GM12878 (cell line): ENCODE results near the gene DEFB124. TPM values are rescaled to one million over a fixed set of nuclear protein-coding genes. Genes with fewer than 3 reads are reported as not detected.

Experiments used
- ATAC-seq: fragments of 200-7000 bp; cut with Tn5 transposase; 3 replicates; pipeline ENCODE4 v1.9.1; 2020; ENCODE audit warnings: mild to moderate bottlenecking, moderate library complexity
- BruUV-seq: library from RNA; stranded (reverse); fragments of 400-500 nt; replicated peaks from 2 replicates; lab custom pipeline; 2021; lab: Mats Ljungman, UMichigan
- CTCF ChIA-PET: fragments of 300-600 bp; sonication (Branson Sonifier 250); formaldehyde crosslinking; extraction: SDS; loops from one replicate; lab custom pipeline; 2021; ENCODE audit warnings: inconsistent platforms; lab: Yijun Ruan, JAX
- POLR2A ChIA-PET: fragments of 350-600 bp; formaldehyde crosslinking; extraction: SDS; loops from one replicate; lab custom pipeline; 2021; ENCODE audit warnings: inconsistent platforms; lab: Charles Lee
- RAD21 ChIA-PET: fragments of 300-600 bp; sonication (Branson Sonifier 250); formaldehyde crosslinking; loops from one replicate; lab custom pipeline; 2023; ENCODE audit warnings: antibody characterized with exemption; ENCODE audit not compliant: unreplicated experiment; lab: Charles Lee
- SMC1A ChIA-PET: fragments of 300-600 bp; sonication (Branson Sonifier 250); formaldehyde crosslinking; loops from one replicate; lab custom pipeline; 2023; ENCODE audit not compliant: unreplicated experiment, uncharacterized antibody; lab: Charles Lee
- DNase-seq: peaks from one replicate; pipeline ENCODE4 v3.0.0-alpha.2; 2011; ENCODE audit warnings: low read depth, low spot score
- FAIRE-seq: peaks from 3 replicates; lab custom pipeline; 2011; peaks lifted over from hg19 to GRCh38; lab: Jason Lieb, UNC
- H2AFZ ChIP-seq: 2 replicates; pipeline ENCODE4 v1.6.0; 2011; ENCODE audit warnings: low read depth, low read length, control low read depth; ENCODE audit not compliant: control insufficient read depth
- H3K27ac ChIP-seq: 2 replicates; pipeline ENCODE4 v1.5.1; 2011; ENCODE audit warnings: control low read depth; ENCODE audit not compliant: control insufficient read depth, insufficient read depth
- H3K27me3 ChIP-seq, 2 experiments: replicated peaks in 1 of 2; 2 replicates each; pipeline versions ENCODE4 v1.6.0 to v1.6.1; 2011; ENCODE audit warnings: low read length in 1 of 2; ENCODE audit not compliant: control insufficient read depth in 2 of 2, insufficient read depth in 2 of 2
- H3K36me3 ChIP-seq, 2 experiments: 2 replicates each; pipeline ENCODE4 v1.5.1; 2011; ENCODE audit warnings: low read length in 1 of 2; ENCODE audit not compliant: control insufficient read depth in 2 of 2, insufficient read depth in 2 of 2
- H3K4me1 ChIP-seq: 2 replicates; pipeline ENCODE4 v1.6.1; 2011; ENCODE audit warnings: mild to moderate bottlenecking, low read length, moderate library complexity, mixed read lengths; ENCODE audit not compliant: control insufficient read depth, insufficient read depth
- H3K4me2 ChIP-seq: 2 replicates; pipeline ENCODE4 v1.6.0; 2011; ENCODE audit warnings: control low read depth; ENCODE audit not compliant: control insufficient read depth, insufficient read depth
- H3K4me3 ChIP-seq: fragments of 200-600 bp; sonication (generic); 2 replicates; pipeline ENCODE4 v1.5.1; 2016
- H3K79me2 ChIP-seq: 2 replicates; pipeline ENCODE4 v1.6.0; 2011; ENCODE audit warnings: low read length; ENCODE audit not compliant: control insufficient read depth, insufficient read depth
- H3K9ac ChIP-seq: 2 replicates; pipeline ENCODE4 v1.8.0; 2011; ENCODE audit warnings: low read length, control low read depth, mixed read lengths; ENCODE audit not compliant: control insufficient read depth, insufficient read depth
- H3K9me3 ChIP-seq: replicated peaks from 3 replicates; pipeline ENCODE4 v1.5.1; 2011; ENCODE audit warnings: mild to moderate bottlenecking, low read length; ENCODE audit not compliant: control insufficient read depth, insufficient read depth
- H4K20me1 ChIP-seq: 2 replicates; pipeline ENCODE4 v1.6.0; 2011; ENCODE audit not compliant: control insufficient read depth, insufficient read depth
- BCL11A ChIP-seq: IDR thresholded peaks from 2 replicates; pipeline ENCODE4 v1.6.1; 2011; ENCODE audit warnings: low read depth, low read length
- EGR1 ChIP-seq, 2 experiments: IDR thresholded peaks; 1 replicate in 1 of 2; 2 replicates in 1 of 2; pipeline ENCODE4 v1.6.1; 2011 to 2012; ENCODE audit warnings: low read depth in 2 of 2, low read length in 2 of 2, borderline replicate concordance in 1 of 2, mild to moderate bottlenecking in 1 of 2, moderate library complexity in 1 of 2
- HCFC1 ChIP-seq: fragments of 150-350 bp; IDR thresholded peaks from 2 replicates; pipeline ENCODE4 v1.6.1; 2014; ENCODE audit warnings: low read length
- NR2C1 ChIP-seq: fragments of 450-650 bp; IDR thresholded peaks from 2 replicates; pipeline ENCODE4 v1.6.1; 2017; ENCODE audit warnings: antibody characterized with exemption, mild to moderate bottlenecking, moderate library complexity
- POLR2AphosphoS5 ChIP-seq: IDR thresholded peaks from 2 replicates; pipeline ENCODE4 v1.6.1; 2011; ENCODE audit warnings: mild to moderate bottlenecking, low read length, inconsistent platforms
- SIX5 ChIP-seq: IDR thresholded peaks from 2 replicates; pipeline ENCODE4 v1.6.1; 2011; ENCODE audit warnings: mild to moderate bottlenecking, low read depth, low read length, moderate library complexity; ENCODE audit not compliant: severe bottlenecking
- SMC3 ChIP-seq: IDR thresholded peaks from 2 replicates; pipeline ENCODE4 v1.6.1; 2011; ENCODE audit warnings: low read length, improper control_type of control experiment, borderline replicate concordance
- TARDBP ChIP-seq: IDR thresholded peaks from 2 replicates; pipeline ENCODE4 v1.6.1; 2016; ENCODE audit warnings: borderline replicate concordance
- WGBS: methylation state at CpG from one replicate; pipeline ENCODE4 v1.1.6; 2016; ENCODE audit warnings: low lambda C conversion rate; ENCODE audit not compliant: insufficient replicate concordance, insufficient coverage; ENCODE audit errors: missing lambda C conversion rate; 5-methylcytosine and 5-hydroxymethylcytosine counted together
- in situ Hi-C: fragments of 300-500 bp; cut with MboI; formaldehyde crosslinking; loops from 9 replicates; pipeline ENCODE4 v1.14.3; 2018; ENCODE audit warnings: mixed read lengths
- intact Hi-C: fragments of 100-400 bp; cut with micrococcal nuclease; formaldehyde crosslinking; loops from one replicate; pipeline ENCODE4 v1.14.2; 2022; ENCODE audit not compliant: unreplicated experiment
- polyA plus RNA-seq, 11 experiments: library from polyadenylated mRNA; depleted of rRNA in 4 of 11; unstranded in 6 of 11; stranded (reverse) in 5 of 11; fragments of >200 nt; fragmentation: Nextera tagmentation in 4 of 11; fragmentation: Illumina TruSeq in 1 of 11; extraction: Ambion mirVana in 4 of 11; extraction: Trizol in 1 of 11; gene quantifications; 1 replicate in 1 of 11; 2 replicates in 10 of 11; pipeline versions ENCODE4 v1.2.1 to v1.2.3, GENCODE V29; 2011 to 2016; ENCODE audit warnings: inconsistent platforms in 2 of 11, missing spikeins in 2 of 11, low read depth in 1 of 11
- total RNA-seq, 4 experiments: library from RNA; depleted of rRNA in 3 of 4; stranded (reverse); fragments of >200 nt in 3 of 4; fragmentation: Illumina TruSeq in 1 of 4; extraction: Trizol in 1 of 4; gene quantifications; 2 replicates each; pipeline versions ENCODE4 v1.2.1 to v1.2.3, GENCODE V29; 2013 to 2021

The DEFB124 gene
- total and polyA plus RNA-seq, 10 of the 15 experiments (the other 5 are each of a cell fraction or from before 2014, with no cell fraction given) = not detected

DNA sequence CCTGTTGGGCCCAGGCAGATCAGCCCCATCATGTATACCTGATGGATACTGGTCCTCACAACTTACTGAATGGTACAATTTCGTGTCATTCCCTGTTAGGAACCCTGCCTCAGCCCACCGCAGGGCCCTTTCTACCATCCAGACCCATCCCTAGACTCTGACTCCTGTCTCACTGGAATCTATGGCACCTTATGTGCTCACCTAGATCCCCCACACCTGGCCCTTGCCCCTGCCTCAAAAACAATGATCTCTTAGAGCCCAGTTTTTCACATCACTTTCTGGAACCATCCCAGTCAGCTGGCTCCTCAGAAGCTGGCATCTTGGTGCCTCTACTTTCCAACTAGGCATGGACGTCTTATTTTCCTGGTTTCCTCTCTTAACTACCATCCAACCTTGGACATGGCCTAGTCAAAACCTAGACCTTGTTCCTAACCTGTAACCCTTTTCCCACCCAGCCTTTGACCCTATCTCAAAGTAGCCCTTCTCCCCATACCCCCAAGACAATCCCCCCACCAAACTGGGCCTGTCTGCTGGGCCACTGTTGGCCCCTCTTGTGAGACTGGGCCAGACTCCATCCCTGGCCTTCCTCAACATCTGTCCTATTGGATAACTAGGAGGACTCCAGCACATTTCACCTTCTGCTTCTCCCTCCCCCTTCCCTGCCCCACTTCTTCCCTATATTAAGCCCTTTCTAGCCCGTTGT is 40.3 kb upstream of the DEFB124 start:
- TF ChIP-seq SMC3 = no peak
- no peak for TF ChIP-seq POLR2AphosphoS5
- TF ChIP-seq HCFC1 = no peak
- no peak for TF ChIP-seq EGR1 (IDR thresholded peaks at IDR 0.05; ENCODE audit: borderline replicate concordance in 1 of 2, low read depth in 2 of 2, low read length in 2 of 2)
- TF ChIP-seq SIX5 = no peak
- TF ChIP-seq NR2C1 = no peak
- no peak for TF ChIP-seq BCL11A
- no peak for TF ChIP-seq TARDBP
- no peak for FAIRE-seq
- Histone ChIP-seq H3K9ac (peak overlapping the region; percentile 92), H3K4me3 (peak overlapping the region; percentile 90), H3K79me2 (peaks cover 47% of the 10 kb centered on the region), H2AFZ (peak overlapping the region; percentile 97; the same call in 1 of the 2 replicates), H3K36me3 (0 out of 4 replicates have a peak, but pooled peaks cover 0 to 2% of the 10 kb centered on the region in 2 experiments), H4K20me1 (no peaks in the 10 kb centered on the region), H3K9me3 (no peaks in the 10 kb centered on the region), H3K4me2 (peak overlapping the region; percentile 85), H3K4me1 (peaks cover 10% of the 10 kb centered on the region), H3K27ac (peak overlapping the region; percentile 85), H3K27me3 (no peaks in the 10 kb centered on the region)
- no TSS peak for BruUV-seq
- RAD21 ChIA-PET = interaction anchor here (1.1 kb wide), 1 partner anchor 98 kb away, joined by 3 read pairs; no protein-coding TSS in a partner anchor
- SMC1A ChIA-PET = interaction anchor here (1.1 to 1.2 kb wide), 2 partner anchors 12 to 98 kb away, joined by 3 to 7 read pairs; no protein-coding TSS in a partner anchor
- 5% methylated on average over 4 of the region's 4 CpGs for WGBS
- in situ Hi-C loops (no loop called here), intact Hi-C loops (loop anchor here (2.0 to 5.0 kb wide), 2 partner anchors 98 to 207 kb away; partner anchors contain the start of gene BCL2L1)
- peak; percentile 8; the same call in 2 of the 3 replicates for ATAC-seq
- CTCF ChIA-PET = interaction anchor here (0.7 to 1.2 kb wide), 5 partner anchors 20 to 98 kb away, joined by 3 to 6 read pairs (median 3); no protein-coding TSS in a partner anchor
- POLR2A ChIA-PET = no interaction called here
- DNase-seq = no peak
